ENCODE data around the gene CCL18. TPM values are rescaled to one million over a fixed set of nuclear protein-coding genes. Genes with fewer than 3 reads are reported as not detected.
"Not testable (repeated sequence)": the region's sequence is repeated elsewhere in the genome, so short reads cannot be mapped to it uniquely, and the experiment has no call there.

CCL18 gene
- total RNA-seq, 2 donors from 2014 or later, result 0.37 TPM; not detected in 1

DNA sequence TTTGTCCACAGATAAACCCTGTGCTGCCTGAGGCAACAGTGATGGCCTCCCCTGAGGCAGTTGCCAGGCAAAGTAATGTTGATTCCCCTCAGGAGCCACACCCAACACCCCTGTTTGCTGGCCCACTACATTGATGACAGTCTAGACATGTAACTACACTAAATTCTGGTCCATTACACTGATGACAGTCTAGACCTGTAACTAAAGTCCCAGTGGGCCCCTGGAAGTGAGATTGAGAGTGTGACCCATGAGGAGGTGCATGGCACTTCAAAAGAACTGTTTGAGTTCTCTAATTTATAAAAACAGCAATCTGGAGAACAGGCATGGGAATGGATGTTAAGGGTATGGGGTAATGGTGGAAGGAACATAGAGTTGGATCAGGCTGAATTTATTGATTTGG is 48.5 kb downstream of the CCL18 start:
- DNase-seq (ENCODE audit: low spot score in 2 of 2) (no peak), ATAC-seq (no peak)
- no peak overlapping the region for H3K27ac Mint-ChIP-seq
- peaks cover 0 to 14% of the 10 kb centered on the region in 2 donors for H3K36me3 Mint-ChIP-seq
- peaks cover 0 to 17% of the 10 kb centered on the region in 2 donors for H3K9me3 Mint-ChIP-seq

DNA sequence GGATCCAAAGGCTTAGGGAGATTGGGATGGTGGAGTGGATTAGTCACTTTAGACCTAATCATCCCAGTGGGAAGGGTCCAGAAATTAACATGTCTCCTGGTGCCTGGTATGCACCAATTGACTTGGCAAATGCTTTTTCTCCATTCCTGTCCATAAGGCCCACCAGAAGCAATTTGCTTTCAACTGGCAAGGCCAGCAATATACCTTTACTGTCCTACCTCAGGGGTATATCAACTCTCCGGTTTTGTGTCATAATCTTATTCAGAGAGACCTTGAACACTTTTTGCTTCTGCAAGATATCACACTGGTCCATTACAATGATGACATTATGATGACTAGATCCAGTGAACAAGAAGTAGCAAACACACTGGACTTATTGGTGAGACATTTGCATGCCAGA is 49.1 kb downstream of the CCL18 start:
- not testable (repeated sequence) for DNase-seq (ENCODE audit: low spot score in 2 of 2); ATAC-seq; H3K27ac Mint-ChIP-seq
- Mint-ChIP-seq H3K9me3 (peaks cover 0 to 17% of the 10 kb centered on the region in 2 donors), H3K36me3 (peaks cover 0 to 14% of the 10 kb centered on the region in 2 donors)

DNA sequence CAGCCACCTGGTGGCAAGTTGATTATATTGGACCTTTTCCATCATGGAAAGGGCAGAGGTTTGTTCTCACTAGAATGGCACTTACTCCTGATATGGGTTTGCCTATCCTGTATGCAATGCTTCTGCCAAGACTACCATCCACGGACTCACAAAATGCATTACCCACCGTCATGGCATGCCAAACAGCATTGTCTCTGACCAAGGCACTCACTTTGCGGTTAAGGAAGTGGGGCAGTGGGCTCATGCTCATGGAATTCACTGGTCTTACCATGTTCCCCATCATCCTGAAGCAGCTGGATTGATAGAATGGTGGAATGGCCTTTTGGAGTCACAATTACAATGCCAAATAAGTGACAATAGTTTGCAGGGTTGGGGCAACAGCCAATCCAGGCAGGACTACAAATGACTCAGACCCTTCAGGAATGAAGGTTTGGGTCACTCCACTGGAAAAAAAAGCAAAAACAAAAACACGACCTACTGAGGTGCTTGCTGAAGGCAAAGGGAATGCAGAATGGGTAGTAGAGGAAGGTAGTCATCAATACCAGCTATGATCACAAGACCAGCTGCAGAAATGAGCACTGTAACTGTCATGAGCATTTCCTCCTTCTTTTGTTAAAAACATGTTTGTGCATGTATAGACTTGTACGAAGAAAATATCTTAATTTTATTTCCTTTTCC is 51.0 kb downstream of the CCL18 start:
- Mint-ChIP-seq H3K36me3 (peaks cover 0 to 14% of the 10 kb centered on the region in 2 donors), H3K9me3 (peaks cover 0 to 17% of the 10 kb centered on the region in 2 donors)
- not testable (repeated sequence) for H3K27ac Mint-ChIP-seq; DNase-seq (ENCODE audit: low spot score in 2 of 2); ATAC-seq

DNA sequence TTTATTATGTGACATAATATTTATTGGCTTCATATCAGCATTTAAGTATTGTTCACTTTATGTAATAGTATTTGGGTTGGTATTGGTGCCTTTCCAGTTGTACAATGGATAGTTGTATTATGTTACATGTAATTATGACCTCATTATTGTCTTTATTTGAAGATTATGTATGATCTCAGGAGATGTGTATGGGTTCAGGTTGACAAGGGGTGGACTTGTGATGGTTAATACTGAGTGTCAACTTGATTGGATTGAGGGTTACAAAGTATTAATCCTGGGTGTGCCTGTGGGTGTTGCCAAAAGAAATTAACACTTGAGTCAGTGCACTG is 51.5 kb downstream of the CCL18 start:
- peaks cover 0 to 17% of the 10 kb centered on the region in 2 donors for H3K9me3 Mint-ChIP-seq
- not testable (repeated sequence) for DNase-seq (ENCODE audit: low spot score in 2 of 2); H3K27ac Mint-ChIP-seq; ATAC-seq
- H3K36me3 Mint-ChIP-seq, result peaks cover 0 to 14% of the 10 kb centered on the region in 2 donors

DNA sequence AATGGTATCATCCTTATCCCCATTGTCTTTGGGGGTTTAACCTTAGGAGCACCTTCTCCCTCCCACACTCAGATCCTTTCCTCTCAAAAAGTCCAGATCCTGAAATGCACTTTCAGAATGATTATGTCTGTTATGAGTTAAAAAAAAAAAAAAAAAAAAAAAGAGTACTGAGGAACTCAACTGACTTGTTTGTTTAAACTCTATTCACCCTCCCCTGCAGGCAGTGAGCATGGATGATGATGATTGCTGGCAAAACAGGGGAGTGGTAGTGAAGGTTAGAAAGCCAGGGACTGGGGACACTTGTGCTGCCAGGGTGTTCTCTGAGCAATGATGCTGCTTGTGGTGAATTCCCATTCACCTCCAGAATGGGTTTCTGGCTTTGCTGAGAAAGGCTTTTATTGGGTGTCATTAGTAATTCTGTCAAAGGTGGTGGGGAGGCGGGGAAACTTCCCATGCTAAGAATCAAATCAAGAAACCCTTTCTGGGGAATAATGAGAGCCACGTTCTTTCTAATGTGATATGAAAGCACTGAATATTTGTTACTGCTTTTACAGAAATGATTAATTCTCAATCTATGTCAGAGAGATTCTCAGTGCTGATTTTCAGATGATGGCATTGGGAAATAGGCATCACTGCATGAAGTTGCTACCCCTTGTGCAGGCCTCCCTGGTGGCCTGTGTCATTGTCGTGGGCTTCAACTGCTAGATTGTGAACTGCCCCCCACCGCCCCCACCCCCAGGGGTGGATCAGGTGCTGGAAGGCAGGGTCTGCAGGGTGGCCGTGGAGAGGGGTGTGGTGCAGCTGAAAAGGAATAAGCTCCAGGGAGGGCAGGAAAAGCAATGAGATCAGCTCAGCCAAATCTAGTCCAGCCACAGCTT is 53.7 kb downstream of the CCL18 start:
- peaks cover 0 to 7% of the 10 kb centered on the region in 2 donors for H3K9me3 Mint-ChIP-seq
- H3K36me3 Mint-ChIP-seq, result peaks cover 0 to 4% of the 10 kb centered on the region in 2 donors
- DNase-seq (ENCODE audit: low spot score in 2 of 2) (peak in 1 of 2 donors; percentile 34), ATAC-seq (peak; percentile 85 to 89)
- H3K27ac Mint-ChIP-seq, result no peak overlapping the region

DNA sequence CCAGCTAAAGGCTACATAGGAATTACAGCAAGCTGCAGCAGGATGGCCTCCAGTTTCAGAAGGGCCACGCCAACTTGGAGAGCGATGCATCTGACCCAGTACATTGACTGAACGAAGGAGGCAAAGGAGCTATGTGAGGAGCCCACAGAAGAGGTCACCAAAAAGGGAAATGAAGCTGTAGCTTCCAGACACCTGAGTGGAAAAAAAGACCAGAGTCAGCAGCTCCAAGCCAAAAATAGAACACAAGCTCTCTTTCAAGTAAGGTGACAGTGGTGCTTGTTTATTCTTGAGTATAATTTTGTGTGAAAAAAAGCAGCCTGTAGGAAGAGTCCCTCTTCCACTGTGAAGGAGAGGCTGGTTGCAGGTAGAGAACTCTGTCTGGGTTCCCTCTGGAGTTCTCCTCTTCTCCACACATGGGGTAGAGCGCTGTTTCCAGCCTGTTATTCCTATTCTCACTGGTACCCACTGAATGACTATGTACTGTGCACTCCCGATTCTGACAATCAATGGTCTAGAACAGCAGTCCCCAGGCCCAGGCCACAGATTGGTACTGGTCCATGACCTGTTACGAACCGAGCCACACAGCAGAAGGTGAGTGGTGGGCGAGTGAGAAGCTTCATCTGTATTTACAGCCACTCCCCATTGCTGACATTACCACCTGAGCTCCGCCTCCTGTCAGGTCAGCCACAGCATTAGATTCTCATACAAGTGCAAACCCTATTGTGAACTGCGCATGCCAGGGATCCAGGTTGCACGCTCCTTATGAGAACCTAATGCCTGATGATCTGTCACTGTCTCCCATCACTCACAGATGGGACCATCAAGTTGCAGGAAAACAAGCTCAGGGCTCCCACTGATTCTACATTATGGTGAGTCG is 54.6 kb downstream of the CCL18 start:
- ATAC-seq (no peak), DNase-seq (ENCODE audit: low spot score in 2 of 2) (no peak)
- Mint-ChIP-seq H3K9me3 (peaks cover 0 to 5% of the 10 kb centered on the region in 2 donors), H3K27ac (no peak overlapping the region), H3K36me3 (no peaks in the 10 kb centered on the region)

DNA sequence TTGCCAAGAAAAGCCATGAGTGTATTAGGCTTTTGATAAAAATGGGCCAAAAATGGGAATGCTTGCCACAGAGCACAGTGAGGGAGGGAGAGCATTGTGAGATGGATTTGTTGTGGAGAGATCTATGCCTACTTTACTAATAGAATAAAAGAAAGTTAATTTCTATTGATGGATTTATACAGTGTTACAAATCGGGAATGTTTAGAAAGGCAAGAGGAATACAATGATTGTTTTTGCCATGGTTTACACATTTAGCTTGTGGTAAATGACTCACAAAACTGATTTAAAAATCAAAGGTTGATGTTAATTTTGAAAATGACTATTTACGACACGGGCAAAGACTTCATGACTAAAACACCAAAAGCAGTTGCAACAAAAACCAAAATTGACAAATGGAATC is 56.1 kb downstream of the CCL18 start:
- DNase-seq (ENCODE audit: low spot score in 2 of 2) (no peak), ATAC-seq (no peak)
- H3K27ac Mint-ChIP-seq, result no peak overlapping the region
- H3K9me3 Mint-ChIP-seq, result no peaks in the 10 kb centered on the region
- H3K36me3 Mint-ChIP-seq, result peaks cover 0 to 3% of the 10 kb centered on the region in 2 donors

DNA sequence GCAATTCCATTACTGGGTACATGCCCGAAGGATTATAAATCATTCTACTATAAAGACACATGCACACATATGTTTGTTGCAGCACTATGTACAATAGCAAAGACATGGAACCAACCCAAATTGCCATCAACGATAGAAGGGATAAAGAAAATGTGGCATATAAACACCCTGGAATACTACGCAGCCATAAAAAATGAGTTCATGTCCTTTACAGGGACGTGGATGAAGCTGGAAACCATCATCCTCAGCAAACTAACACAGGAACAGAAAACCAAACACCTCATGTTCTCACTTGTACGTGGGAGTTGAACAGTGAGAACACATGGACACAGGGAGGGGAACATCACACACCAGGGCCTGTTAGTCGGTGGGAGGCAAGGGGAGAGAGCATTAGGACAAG is 57.0 kb downstream of the CCL18 start:
- DNase-seq (ENCODE audit: low spot score in 2 of 2); H3K27ac Mint-ChIP-seq; H3K9me3 Mint-ChIP-seq; ATAC-seq: not testable (repeated sequence)
- peaks cover 6 to 12% of the 10 kb centered on the region in 2 donors for H3K36me3 Mint-ChIP-seq

Other genes starting within 250 kb of the CCL18 start
- gene HEATR9, start 195.4 kb upstream of the CCL18 start, total RNA-seq, result not detected
- 10 to 100 TPM; 13.1 to 14.7 TPM for gene CCL5, start 183.9 kb upstream of the CCL18 start, total RNA-seq
- 10 to 100 TPM in 1 of 2 donors, 1 to 10 TPM in 1; 8.4 to 12.8 TPM for gene RDM1, start 133.5 kb upstream of the CCL18 start, total RNA-seq
- not detected for gene LYZL6, start 120.6 kb upstream of the CCL18 start, total RNA-seq
- gene CCL16, start 82.8 kb upstream of the CCL18 start, total RNA-seq, result not detected
- not detected for gene CCL14, start 77.5 kb upstream of the CCL18 start, total RNA-seq
- gene CCL15, start 62.7 kb upstream of the CCL18 start, total RNA-seq, result not detected
- gene CCL23, start 46.3 kb upstream of the CCL18 start, total RNA-seq, result not detected
- 10 to 100 TPM; 34.3 to 64.4 TPM for gene CCL3, start 25.9 kb downstream of the CCL18 start, total RNA-seq
- gene CCL4, start 39.6 kb downstream of the CCL18 start, total RNA-seq, result 10 to 100 TPM; 22.9 to 65.8 TPM
- gene TBC1D3B, start 112.4 kb downstream of the CCL18 start, total RNA-seq, result 1 to 10 TPM; 4.3 to 7.6 TPM
- 1 to 10 TPM; 2.5 to 5.6 TPM for gene CCL3L1, start 132.5 kb downstream of the CCL18 start, total RNA-seq
- 10 to 100 TPM in 1 of 2 donors, 1 to 10 TPM in 1; 3.9 to 21.2 TPM for gene CCL4L2, start 146.8 kb downstream of the CCL18 start, total RNA-seq
- gene TBC1D3I, start 200.3 kb downstream of the CCL18 start, total RNA-seq, result under 1 TPM; 0.16 to 0.52 TPM